ENCODE measurements around the gene SORT1. TPM values are rescaled to one million over a fixed set of nuclear protein-coding genes. Genes with fewer than 3 reads are reported as not detected.
A peak's percentile ranks its signal among the peaks of the same experiment; 100 is the strongest.

The SORT1 gene
- total and polyA plus RNA-seq, 2 of the 8 experiments (the other 6 are each of a cell fraction or from before 2014, with no cell fraction given): 18.7 to 69.6 TPM

- Histone ChIP-seq H3K9ac (replicated peaks in 1 of 4; ENCODE audit: extremely low read depth in 1 of 4, low read depth in 3 of 4, low read length in 3 of 4) (no peak overlapping the region), H3K27ac (ENCODE audit: low read depth, low read length) (peak overlapping the region; percentile 5; the same call in 1 of the 2 replicates), H3K18ac (ENCODE audit: extremely low read depth, low read length) (no peak overlapping the region), H2BK120ac (replicated peaks; ENCODE audit: low read depth, low read length) (no peak overlapping the region), H3K4ac (replicated peaks; ENCODE audit: insufficient read length, low read depth, low read length) (no peak overlapping the region), H2BK12ac (ENCODE audit: low read depth, low read length) (no peak overlapping the region), H3K27me3 (replicated peaks in 1 of 4; ENCODE audit: control insufficient read depth in 3 of 4, extremely low read depth in 1 of 4, insufficient read depth in 3 of 4, low read length in 3 of 4) (no peaks in the 10 kb centered on the region), H2BK15ac (ENCODE audit: low read length) (no peak overlapping the region), H3K9me3 (ENCODE audit: insufficient read depth in 2 of 2, low read depth in 1 of 2, low read length in 1 of 2) (no peaks in the 10 kb centered on the region), H3K14ac (ENCODE audit: insufficient read length) (no peak overlapping the region), H3K79me1 (ENCODE audit: low read depth, low read length) (peaks cover 3% of the 10 kb centered on the region; the same call in 1 of the 2 replicates), H3K4me3 (ENCODE audit: extremely low read depth in 1 of 4, insufficient read depth in 2 of 4, low read depth in 3 of 4, low read length in 4 of 4) (no peak overlapping the region), H2AFZ (ENCODE audit: low read length) (no peak overlapping the region), H3K79me2 (ENCODE audit: control insufficient read depth in 1 of 2, insufficient read depth in 2 of 2, low read length in 2 of 2) (peaks cover 3 to 94% of the 10 kb centered on the region in 2 experiments; a peak in 3 of 4 replicates), H4K20me1 (replicated peaks in 1 of 2; ENCODE audit: control insufficient read depth in 1 of 2, insufficient read depth in 2 of 2, low read length in 2 of 2) (peaks cover 0 to 9% of the 10 kb centered on the region in 2 experiments), H2BK20ac (ENCODE audit: low read length) (no peak overlapping the region), H3K23ac (ENCODE audit: insufficient read length) (no peak overlapping the region), H3K4me1 (replicated peaks in 1 of 4; ENCODE audit: control insufficient read depth in 3 of 4, insufficient read depth in 4 of 4, low read length in 3 of 4) (peaks cover 0 to 16% (median 3%) of the 10 kb centered on the region in 4 experiments; a peak in 3 of 7 replicates), H3K4me2 (ENCODE audit: insufficient read depth in 1 of 2, low read depth in 2 of 2, low read length in 2 of 2) (0 out of 4 replicates have a peak overlapping the region, but pooled peaks of 1 of the 2 experiments have one; percentile 36), H4K5ac (ENCODE audit: insufficient read length, low read depth, low read length) (no peak overlapping the region), H3K23me2 (ENCODE audit: low read depth, low read length) (no peaks in the 10 kb centered on the region; the same call in 1 of the 2 replicates), H4K91ac (replicated peaks; ENCODE audit: insufficient read length, low read length) (no peak overlapping the region), H3K36me3 (ENCODE audit: control insufficient read depth in 2 of 4, insufficient read depth in 4 of 4, low read length in 3 of 4) (no peaks in the 10 kb centered on the region), H2BK5ac (ENCODE audit: low read depth, low read length) (no peak overlapping the region; the same call in 1 of the 2 replicates), H4K8ac (ENCODE audit: extremely low read depth, insufficient read depth, low read length) (no peak overlapping the region), H2AK5ac (ENCODE audit: low read depth, low read length) (no peak overlapping the region), H3K56ac (replicated peaks; ENCODE audit: insufficient read length, low read depth, low read length) (no peak overlapping the region)
- 82% methylated on average over 7 of the region's 7 CpGs; no CpG with 5 or more reads in 1 of the 2 experiments for WGBS, 2 experiments (ENCODE audit: extremely low coverage in 1 of 2, insufficient coverage in 1 of 2, insufficient read length in 1 of 2, insufficient replicate concordance in 2 of 2, low coverage in 1 of 2, low lambda C conversion rate in 2 of 2, missing lambda C conversion rate in 1 of 2)
- ChIA-PET CTCF (ENCODE audit: partially characterized antibody) (interaction anchor here (0.8 to 1.9 kb wide), 6 partner anchors 9 to 144 kb away, joined by 3 to 5 read pairs (median 4); no protein-coding TSS in a partner anchor), POLR2A (ENCODE audit: partially characterized antibody) (interaction anchor here (1.0 to 2.8 kb wide), 3 partner anchors 11 to 28 kb away, joined by 3 to 13 read pairs (median 6); no protein-coding TSS in a partner anchor)
- TF ChIP-seq SP2 (IDR thresholded peaks at IDR 0.05; ENCODE audit: low read length) (no peak), GTF2F1 (IDR thresholded peaks at IDR 0.05; ENCODE audit: borderline replicate concordance, low read depth, low read length) (no peak), ZNF274 (IDR thresholded peaks at IDR 0.05; ENCODE audit: borderline replicate concordance, extremely low read depth, low read length) (no peak), CBX8 (IDR thresholded peaks at IDR 0.05; ENCODE audit: borderline replicate concordance, low read depth, low read length) (no peak), SUZ12 (IDR thresholded peaks at IDR 0.05; ENCODE audit: low read length) (no peak), SIX5 (IDR thresholded peaks at IDR 0.05; ENCODE audit: low read depth, low read length) (no peak), NRF1 (IDR thresholded peaks at IDR 0.05; ENCODE audit: low read depth, low read length) (no peak), SP4 (IDR thresholded peaks at IDR 0.05; ENCODE audit: low read length) (no peak), TEAD4 (IDR thresholded peaks at IDR 0.05; ENCODE audit: low read depth, low read length) (no peak)
- TF ChIP-seq, protein P1, sequence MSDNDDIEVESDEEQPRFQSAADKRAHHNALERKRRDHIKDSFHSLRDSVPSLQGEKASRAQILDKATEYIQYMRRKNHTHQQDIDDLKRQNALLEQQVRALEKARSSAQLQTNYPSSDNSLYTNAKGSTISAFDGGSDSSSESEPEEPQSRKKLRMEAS (IDR thresholded peaks at IDR 0.05): no peak
- no peak for FAIRE-seq
- no peak for DNase-seq (ENCODE audit: low read depth in 1 of 2, low spot score in 2 of 2)
Measured at GRCh38 chr1:109383854-109384253, 13.9 kb downstream of the SORT1 start.
